GM12872 (cell line): ENCODE results near the gene TIMM22.

ENCODE experiments used
- TF ChIP-seq, protein P1 (sequence below): IDR thresholded peaks from 3 replicates; pipeline ENCODE4 v1.5.1; 2011; ENCODE audit warnings: low read depth, mild to moderate bottlenecking, low read length, moderate library complexity; ENCODE audit not compliant: insufficient read depth

The TIMM22 gene

DNA sequence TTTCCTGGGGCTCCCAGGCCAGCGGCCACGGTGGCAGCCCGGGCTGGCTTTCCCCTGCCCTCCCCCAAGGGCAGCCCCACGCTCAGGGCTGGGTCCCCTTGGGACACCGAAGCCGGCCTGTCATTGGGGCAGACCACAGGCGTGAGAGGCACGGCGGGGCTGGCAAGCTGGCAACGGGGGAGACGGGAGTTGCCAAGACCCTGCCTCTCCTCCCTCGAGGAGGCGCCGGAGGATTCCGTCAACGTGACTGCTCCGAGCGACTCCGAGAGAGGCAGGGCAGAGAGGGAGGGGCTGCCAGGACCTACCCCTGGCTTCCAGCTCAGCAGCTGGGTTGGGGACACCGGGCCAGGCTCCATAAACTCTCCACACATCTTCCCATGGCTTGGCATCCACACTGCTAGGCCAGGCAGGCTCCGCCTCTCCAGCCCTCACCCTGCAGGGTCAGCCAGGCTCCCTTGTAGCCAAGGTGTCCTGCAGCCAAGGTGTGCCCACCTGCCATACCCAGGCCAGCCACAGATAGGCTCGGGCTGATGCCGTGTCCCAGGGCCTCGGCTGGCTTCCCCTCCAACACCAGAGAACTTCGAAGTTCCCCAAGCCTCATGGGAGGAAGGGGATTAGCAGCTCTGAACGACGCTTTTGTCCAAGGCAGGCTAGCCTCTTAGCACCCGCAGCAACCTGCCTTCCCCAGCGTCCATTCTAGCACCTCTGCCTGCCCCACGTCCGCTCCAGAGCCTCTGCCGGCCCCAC, 25.5 kb downstream of the TIMM22 start:
- TF ChIP-seq, protein P1, sequence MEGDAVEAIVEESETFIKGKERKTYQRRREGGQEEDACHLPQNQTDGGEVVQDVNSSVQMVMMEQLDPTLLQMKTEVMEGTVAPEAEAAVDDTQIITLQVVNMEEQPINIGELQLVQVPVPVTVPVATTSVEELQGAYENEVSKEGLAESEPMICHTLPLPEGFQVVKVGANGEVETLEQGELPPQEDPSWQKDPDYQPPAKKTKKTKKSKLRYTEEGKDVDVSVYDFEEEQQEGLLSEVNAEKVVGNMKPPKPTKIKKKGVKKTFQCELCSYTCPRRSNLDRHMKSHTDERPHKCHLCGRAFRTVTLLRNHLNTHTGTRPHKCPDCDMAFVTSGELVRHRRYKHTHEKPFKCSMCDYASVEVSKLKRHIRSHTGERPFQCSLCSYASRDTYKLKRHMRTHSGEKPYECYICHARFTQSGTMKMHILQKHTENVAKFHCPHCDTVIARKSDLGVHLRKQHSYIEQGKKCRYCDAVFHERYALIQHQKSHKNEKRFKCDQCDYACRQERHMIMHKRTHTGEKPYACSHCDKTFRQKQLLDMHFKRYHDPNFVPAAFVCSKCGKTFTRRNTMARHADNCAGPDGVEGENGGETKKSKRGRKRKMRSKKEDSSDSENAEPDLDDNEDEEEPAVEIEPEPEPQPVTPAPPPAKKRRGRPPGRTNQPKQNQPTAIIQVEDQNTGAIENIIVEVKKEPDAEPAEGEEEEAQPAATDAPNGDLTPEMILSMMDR = no peak

- TF ChIP-seq, protein P1 = no peak
Observed at GRCh38 chr17:1024076-1024475, 27.1 kb downstream of the TIMM22 start.

- TF ChIP-seq, protein P1 = no peak
Observed at GRCh38 chr17:1025733-1026598, 29.0 kb downstream of the TIMM22 start.

- TF ChIP-seq, protein P1 = no peak
Observed at GRCh38 chr17:1026599-1026975, 29.7 kb downstream of the TIMM22 start.

DNA sequence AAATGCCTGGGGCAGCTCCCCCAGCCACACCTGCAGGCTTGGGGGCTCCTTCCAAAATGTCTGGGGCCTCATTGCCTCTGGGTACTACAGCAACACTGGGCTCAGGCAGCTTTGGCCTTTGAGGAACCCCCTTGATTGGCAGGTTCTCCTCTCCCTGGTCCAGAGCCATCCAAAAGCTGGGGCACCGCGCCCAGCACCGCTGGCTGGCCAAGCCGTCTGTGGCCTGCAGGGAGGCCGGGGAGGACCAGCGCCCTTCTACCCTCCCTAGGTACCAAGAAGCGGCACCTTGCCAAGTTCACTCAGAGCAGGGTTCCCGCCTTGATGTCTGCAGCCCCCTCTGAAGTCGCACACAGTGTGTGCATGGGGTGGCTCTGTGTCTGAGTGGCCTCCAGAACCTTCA, 30.1 kb downstream of the TIMM22 start:
- TF ChIP-seq, protein P1 = no peak

- TF ChIP-seq, protein P1 = no peak
Observed at GRCh38 chr17:1029196-1029921, 32.4 kb downstream of the TIMM22 start.
